ENCODE data around the gene POU3F4. TPM values are rescaled to one million over a fixed set of nuclear protein-coding genes. Genes with fewer than 3 reads are reported as not detected.

Gene POU3F4
- total RNA-seq, 1 experiment from 2014 or later, result not detected

- H3K4me3 ChIP-seq (ENCODE audit: low read depth in 2 of 2, low read length in 2 of 2), result no peak overlapping the region
- no peaks in the 10 kb centered on the region for H3K4me1 ChIP-seq (ENCODE audit: control insufficient read depth, insufficient read depth, low read length)
- H3K9me3 ChIP-seq (ENCODE audit: control insufficient read depth, insufficient read depth, low read depth, low read length), result no peaks in the 10 kb centered on the region
- no TSS peak for BruUV-seq (replicated peaks)
- no peaks in the 10 kb centered on the region for H3K27me3 ChIP-seq (ENCODE audit: control insufficient read depth, insufficient read depth, low read length)
- ATAC-seq (no peak), DNase-seq (ENCODE audit: low read depth, low spot score) (no peak)
- POLR2A ChIA-PET, result no interaction called here
- no peak overlapping the region for H3K27ac ChIP-seq (ENCODE audit: low read length)
- no peaks in the 10 kb centered on the region for H3K36me3 ChIP-seq (ENCODE audit: control insufficient read depth, insufficient read depth, low read length)
- CTCF ChIA-PET, result no interaction called here
- intact Hi-C loops (cut with micrococcal nuclease; ENCODE audit: unreplicated experiment), result no loop called here
- TF ChIP-seq POLR2AphosphoS5 (IDR thresholded peaks at IDR 0.05; ENCODE audit: low read depth, low read length) (no peak), SIN3A (IDR thresholded peaks at IDR 0.05; ENCODE audit: borderline replicate concordance, insufficient read depth, low read depth, low read length) (no peak), CTCF (IDR thresholded peaks at IDR 0.05) (no peak), TCF7L2 (IDR thresholded peaks at IDR 0.05; ENCODE audit: low read depth, low read length) (no peak), REST (IDR thresholded peaks at IDR 0.05; ENCODE audit: insufficient read depth in 1 of 2, low read depth in 2 of 2, low read length in 1 of 2) (no peak)
- in situ Hi-C loops (cut with HindIII; ENCODE audit: low pct_unique_long_range_greater_than_20kb, low sequenced_read_pairs), result no loop called here
These were observed 4.0 kb downstream of the POU3F4 start for GRCh38 chrX:83512111-83512510.

GRCh38 chrX:83516597-83516996, 8.5 kb downstream of the POU3F4 start:
- Histone ChIP-seq H3K36me3 (ENCODE audit: control insufficient read depth, insufficient read depth, low read length) (no peaks in the 10 kb centered on the region), H3K9me3 (ENCODE audit: control insufficient read depth, insufficient read depth, low read depth, low read length) (no peaks in the 10 kb centered on the region), H3K4me1 (ENCODE audit: control insufficient read depth, insufficient read depth, low read length) (no peaks in the 10 kb centered on the region), H3K4me3 (ENCODE audit: low read depth in 2 of 2, low read length in 2 of 2) (no peak overlapping the region), H3K27ac (ENCODE audit: low read length) (no peak overlapping the region), H3K27me3 (ENCODE audit: control insufficient read depth, insufficient read depth, low read length) (no peaks in the 10 kb centered on the region)
- TF ChIP-seq SIN3A (IDR thresholded peaks at IDR 0.05; ENCODE audit: borderline replicate concordance, insufficient read depth, low read depth, low read length), result no peak
- TF ChIP-seq POLR2AphosphoS5 (IDR thresholded peaks at IDR 0.05; ENCODE audit: low read depth, low read length), result no peak
- TF ChIP-seq REST (IDR thresholded peaks at IDR 0.05; ENCODE audit: insufficient read depth in 1 of 2, low read depth in 2 of 2, low read length in 1 of 2), result no peak
- no peak for TF ChIP-seq CTCF (IDR thresholded peaks at IDR 0.05)
- TF ChIP-seq TCF7L2 (IDR thresholded peaks at IDR 0.05; ENCODE audit: low read depth, low read length), result no peak
- intact Hi-C loops (cut with micrococcal nuclease; ENCODE audit: unreplicated experiment), result no loop called here
- ChIA-PET CTCF (no interaction called here), POLR2A (no interaction called here)
- BruUV-seq (replicated peaks), result no TSS peak
- in situ Hi-C loops (cut with HindIII; ENCODE audit: low pct_unique_long_range_greater_than_20kb, low sequenced_read_pairs), result no loop called here
- no peak for DNase-seq (ENCODE audit: low read depth, low spot score)
- ATAC-seq, result no peak

Data from Panc1 (cell line).